ENCODE results near the gene RPL13.

- TF ChIP-seq POLR2A (IDR thresholded peaks at IDR 0.05) = no peak
- TF ChIP-seq CTCF (IDR thresholded peaks at IDR 0.05) = no peak
Measured at GRCh38 chr16:89511374-89511773, 49.1 kb upstream of the RPL13 start.

All from right lobe of liver (tissue), 4 donors.